GM23248 (cell line): ENCODE data around the gene ARPC2.

Experiments used
- EZH2 ChIP-seq: fragments of 200-600 bp; sonication (generic); IDR thresholded peaks from 2 replicates; pipeline ENCODE4 v1.6.1; 2018; ENCODE audit warnings: antibody characterized with exemption, mild to moderate bottlenecking; ENCODE audit not compliant: insufficient read depth, poor library complexity, severe bottlenecking
- EZH2phosphoT487 ChIP-seq: fragments of 200-600 bp; sonication (generic); IDR thresholded peaks from 2 replicates; pipeline ENCODE4 v1.6.1; 2018; ENCODE audit warnings: antibody characterized with exemption, moderate library complexity, mild to moderate bottlenecking, low read depth; ENCODE audit not compliant: insufficient read depth

DNA sequence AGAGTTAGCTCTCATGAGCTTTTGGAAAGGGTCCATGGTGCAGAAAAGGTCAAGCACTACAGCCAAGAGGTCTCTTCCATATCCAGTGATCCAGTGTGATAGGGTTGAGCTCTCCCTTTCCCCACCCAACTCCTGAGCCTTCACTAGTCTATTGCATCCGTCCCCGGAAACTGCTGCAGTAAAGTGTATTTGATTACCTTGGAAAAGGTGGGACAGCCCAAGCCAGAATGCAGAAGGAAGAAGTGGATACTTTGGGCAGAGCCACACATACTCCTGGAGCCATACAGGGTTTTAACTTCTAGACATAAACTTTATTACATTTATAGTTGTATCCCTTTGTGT is 56.9 kb downstream of the ARPC2 start:
- TF ChIP-seq EZH2phosphoT487 (no peak), EZH2 (no peak)
